Measurements from ENCODE around the gene KCTD21.
"Not testable (repeated sequence)": the region's sequence is repeated elsewhere in the genome, so short reads cannot be mapped to it uniquely, and the experiment has no call there.

Gene KCTD21, protein sequence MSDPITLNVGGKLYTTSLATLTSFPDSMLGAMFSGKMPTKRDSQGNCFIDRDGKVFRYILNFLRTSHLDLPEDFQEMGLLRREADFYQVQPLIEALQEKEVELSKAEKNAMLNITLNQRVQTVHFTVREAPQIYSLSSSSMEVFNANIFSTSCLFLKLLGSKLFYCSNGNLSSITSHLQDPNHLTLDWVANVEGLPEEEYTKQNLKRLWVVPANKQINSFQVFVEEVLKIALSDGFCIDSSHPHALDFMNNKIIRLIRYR

GRCh38 chr11:78188286-78189173 lies at the start of gene KCTD21, which contains the start of gene USP35:
Gene KCTD21 (minus strand): TSS chr11:78188626. CDS start chr11:78174554, 14,072 bp downstream.
Gene USP35 (plus strand): TSS chr11:78188919. CDS start chr11:78196246, 7,327 bp downstream.
- DNase-seq, result peak; percentile 80 to 85 (median 82)

- no peak for DNase-seq
Observed at GRCh38 chr11:78237293-78238046, 49.0 kb upstream of the KCTD21 start.

DNA sequence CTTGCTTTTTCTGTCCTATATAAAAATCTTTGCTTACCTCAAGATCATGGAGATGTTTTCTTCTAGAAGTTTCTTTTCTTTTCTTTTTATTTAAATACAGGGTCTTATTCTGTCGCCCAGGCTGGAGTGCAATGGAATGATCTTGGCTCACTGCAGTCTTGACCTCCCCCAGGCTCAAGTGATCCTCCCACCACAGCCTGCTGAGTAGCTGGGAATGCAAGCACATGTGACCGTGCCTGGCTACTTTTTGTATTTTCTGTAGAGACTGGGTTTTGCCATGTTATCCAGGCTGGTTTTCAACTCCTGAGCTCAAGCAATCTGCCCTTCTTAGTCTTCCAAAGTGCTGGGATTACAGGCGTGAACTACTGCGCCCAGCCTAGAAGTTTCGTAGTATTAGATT lies 45.6 kb upstream of the KCTD21 start:
- DNase-seq, result no peak

DNA sequence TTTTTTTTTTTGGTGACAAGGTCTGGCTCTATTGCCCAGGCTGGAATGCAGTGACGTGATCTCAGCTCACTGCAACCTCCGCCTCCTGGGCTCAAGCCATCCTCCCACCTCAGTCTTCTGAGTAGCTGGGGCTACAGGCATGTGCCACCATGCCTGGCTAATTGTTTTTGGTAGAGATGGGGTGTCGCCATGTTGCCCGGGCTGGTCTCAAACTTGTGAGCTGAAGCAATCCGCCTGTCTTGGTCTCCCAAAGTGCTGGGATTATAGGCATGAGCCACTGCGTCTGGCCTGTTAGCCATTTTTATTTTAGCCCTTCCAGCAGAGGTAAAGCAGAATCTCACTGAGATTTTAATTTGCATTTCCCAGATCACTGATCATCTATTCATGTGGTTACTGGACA lies 44.6 kb upstream of the KCTD21 start:
- DNase-seq, result not testable (repeated sequence)

GRCh38 chr11:78231962-78232501 lies 43.6 kb upstream of the KCTD21 start:
- DNase-seq, result no peak

DNA sequence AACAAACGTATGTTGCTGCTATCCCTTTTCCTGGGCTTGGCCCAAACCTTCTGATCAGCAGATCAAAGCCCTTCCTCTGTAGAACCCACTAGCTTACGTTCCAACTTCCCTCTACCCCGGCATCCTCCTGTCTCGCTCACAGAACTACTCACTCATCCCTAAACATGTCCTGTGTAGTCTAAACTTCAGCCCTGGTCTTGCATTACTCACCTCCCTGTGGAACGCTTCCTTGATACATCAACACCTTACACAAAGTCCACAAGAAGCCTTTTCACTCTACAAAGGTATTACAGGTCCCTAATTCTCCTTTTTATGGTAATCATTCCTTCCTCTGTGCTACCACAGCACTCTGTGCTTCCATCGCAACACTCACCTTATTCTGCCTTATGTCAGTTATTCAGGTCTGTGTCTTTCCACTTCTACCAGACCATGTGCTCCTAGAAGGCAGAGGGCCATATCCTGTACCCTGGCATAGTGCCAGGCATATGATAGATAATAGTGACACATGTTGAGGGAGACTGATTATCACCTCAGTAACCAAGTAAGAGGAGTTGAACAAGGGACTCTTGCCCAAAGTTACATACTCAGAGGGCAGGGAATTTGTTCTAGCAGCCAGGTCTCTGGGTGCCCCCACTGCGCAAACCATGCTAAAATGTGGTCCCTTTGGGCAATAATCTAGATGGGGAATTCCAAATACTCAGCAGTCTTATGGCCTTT lies 41.9 kb upstream of the KCTD21 start:
- no peak for DNase-seq

GRCh38 chr11:78229106-78229505 lies 40.7 kb upstream of the KCTD21 start:
- DNase-seq, result no peak

DNA sequence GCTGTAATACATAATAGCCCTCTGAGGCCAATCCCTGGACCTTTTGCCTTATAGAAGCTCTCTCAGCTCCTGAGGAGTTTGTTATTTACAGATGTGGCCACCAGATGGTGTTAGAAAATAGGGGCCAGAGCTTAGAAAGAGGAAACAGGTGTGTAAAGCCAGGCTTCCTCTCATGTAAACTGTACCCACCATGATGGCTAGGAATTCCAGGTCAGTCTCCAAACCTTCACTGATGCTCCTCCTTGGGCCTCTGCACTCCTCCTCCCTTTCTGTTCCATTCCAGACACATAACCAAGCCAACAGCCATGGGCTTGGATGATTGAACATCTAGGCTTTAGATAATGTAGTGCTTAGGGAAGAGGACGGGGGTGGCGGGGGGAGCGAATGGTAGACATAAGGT lies 40.0 kb upstream of the KCTD21 start:
- DNase-seq, result no peak

- DNase-seq, result no peak
Observed at GRCh38 chr11:78227921-78228320, 39.5 kb upstream of the KCTD21 start.

DNA sequence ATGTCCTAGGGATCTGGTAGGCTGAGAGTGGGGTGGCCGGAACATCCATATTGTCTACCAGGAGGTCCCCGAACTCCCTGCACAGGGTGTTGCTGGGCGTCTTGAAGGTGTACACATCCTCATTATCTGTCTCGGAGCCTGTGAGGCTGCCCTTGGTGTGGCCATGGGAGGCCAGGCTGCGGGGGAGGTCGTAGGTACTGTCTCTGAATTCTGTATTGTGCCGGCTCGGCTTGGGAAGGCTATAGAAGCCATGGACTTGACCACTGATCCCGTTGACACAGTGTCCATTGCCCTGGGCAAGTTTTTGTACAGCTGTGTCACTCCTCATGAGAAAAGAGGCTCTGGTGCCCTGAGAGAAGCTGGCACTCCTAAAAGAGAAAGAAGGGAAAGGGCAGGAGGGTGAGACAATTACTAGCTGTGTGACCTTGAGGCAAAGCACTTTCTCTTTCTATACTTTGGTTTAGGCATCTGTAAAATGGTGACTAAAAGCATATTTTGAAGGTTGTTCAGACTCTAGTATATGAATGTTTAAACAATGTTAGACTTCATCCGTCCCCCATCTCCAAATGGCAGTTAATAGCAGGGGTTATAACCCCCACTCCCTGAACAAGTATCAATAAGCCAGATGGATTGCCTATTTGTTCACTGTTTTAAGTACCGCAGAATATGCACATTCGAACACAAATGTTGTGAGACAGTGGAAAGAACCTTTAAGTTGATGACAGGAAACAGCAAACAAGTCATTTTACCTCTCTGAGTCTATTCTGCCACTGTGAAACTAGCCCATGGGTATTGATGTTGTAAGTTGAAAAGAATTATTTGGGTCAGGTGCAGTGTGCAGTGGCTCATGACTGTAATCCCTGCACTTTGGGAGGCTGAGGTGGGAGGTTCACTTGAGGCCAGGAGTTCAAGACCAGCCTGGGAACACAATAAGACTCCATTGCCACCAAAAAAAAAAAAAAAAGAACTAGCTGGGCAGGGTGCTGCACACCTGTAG lies 38.6 kb upstream of the KCTD21 start:
- DNase-seq, result no peak

- no peak for DNase-seq
Observed at GRCh38 chr11:78224906-78225420, 36.5 kb upstream of the KCTD21 start.

- no peak for DNase-seq
Observed at GRCh38 chr11:78224506-78224905, 36.1 kb upstream of the KCTD21 start.

DNA sequence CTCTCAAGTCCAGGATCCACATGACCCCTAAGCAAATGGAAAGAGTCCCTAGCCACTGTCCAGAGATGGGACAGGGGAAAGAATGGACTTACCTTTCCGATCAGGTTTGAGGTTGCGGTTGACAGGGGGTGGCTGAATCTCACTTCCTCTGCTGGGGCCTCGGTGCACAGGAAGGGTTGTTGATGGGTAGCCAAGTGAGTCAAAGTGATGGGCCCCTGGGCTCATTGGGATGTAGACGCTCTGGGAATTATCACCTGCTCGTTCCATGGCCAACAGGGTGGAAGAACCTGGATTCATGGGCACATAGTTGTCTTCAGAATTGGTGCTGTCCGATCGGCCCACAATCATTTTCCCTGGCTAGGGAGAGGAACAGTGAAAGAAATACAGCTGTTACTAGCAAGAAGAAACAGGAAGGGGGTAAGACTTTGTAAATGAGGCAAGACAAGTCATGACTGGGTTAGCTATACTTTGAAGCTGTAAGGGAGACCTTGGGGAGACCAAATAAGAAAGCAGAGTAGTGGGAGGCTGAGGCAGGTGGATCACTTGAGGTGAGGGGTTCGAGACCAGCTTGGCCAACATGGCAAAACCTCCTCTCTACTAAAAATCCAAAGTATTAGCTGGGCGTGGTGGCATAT lies 35.0 kb upstream of the KCTD21 start:
- no peak for DNase-seq

DNA sequence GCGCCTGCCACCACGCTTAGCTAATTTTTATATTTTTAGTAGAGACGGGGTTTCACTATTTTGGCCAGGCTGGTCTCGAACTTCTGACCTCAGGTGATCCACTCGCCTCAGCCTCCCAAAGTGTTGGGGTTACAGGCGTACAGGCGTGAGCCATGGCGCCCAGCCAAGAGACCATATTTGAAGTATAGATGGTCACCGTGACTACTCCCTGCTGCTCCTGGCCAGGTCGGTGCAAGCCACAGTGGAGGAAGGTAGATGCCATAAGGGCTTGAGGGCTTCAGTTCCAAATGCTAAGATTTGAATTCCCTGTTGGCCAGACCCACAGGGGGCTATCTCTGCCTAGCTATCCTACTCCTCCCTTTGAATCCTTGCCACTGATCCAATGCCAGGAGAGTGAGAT lies 34.3 kb upstream of the KCTD21 start:
- DNase-seq, result not testable (repeated sequence)

DNA sequence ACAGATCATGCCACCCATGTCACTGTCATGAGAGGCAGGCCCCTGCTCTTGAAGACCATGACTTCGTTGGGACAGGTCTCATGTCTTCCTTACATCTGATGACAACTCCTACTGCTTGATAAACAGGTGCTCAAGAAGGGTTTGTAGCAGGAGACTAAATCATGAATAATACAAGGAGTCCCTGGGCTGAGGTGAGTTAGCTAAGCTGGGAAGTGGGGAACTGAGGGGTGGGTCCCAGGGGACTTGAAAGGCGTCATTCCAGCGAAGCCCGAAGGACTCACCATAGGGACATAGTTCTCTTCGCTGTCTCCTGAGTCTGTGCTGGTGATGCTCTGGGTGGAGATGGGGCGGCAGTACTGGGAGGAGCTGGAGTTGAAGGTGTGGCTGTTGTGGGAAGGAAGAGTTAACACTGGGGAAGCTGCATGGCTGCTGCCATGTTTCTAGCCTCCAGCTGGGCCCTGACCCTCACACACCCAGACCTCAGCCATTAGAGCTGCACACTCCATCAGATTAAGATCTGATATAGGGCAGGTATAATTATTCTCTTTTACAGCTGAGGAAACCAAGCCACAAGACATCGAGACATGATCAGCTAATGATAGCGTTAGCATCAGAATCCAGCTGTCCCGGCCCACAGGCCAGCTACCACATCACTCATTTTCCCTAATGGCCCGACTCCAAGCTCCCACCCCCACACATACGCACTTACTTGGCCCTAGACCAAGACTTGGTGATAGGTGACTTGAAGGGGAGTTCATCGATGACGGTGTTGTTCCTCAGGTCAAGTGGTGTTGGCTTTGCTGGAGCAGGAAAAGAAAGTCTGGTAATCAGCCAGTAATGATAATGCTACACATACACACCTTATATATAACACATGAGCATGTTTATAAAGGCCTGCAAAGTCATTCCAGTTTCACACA lies 33.2 kb upstream of the KCTD21 start:
- no peak for DNase-seq

DNA sequence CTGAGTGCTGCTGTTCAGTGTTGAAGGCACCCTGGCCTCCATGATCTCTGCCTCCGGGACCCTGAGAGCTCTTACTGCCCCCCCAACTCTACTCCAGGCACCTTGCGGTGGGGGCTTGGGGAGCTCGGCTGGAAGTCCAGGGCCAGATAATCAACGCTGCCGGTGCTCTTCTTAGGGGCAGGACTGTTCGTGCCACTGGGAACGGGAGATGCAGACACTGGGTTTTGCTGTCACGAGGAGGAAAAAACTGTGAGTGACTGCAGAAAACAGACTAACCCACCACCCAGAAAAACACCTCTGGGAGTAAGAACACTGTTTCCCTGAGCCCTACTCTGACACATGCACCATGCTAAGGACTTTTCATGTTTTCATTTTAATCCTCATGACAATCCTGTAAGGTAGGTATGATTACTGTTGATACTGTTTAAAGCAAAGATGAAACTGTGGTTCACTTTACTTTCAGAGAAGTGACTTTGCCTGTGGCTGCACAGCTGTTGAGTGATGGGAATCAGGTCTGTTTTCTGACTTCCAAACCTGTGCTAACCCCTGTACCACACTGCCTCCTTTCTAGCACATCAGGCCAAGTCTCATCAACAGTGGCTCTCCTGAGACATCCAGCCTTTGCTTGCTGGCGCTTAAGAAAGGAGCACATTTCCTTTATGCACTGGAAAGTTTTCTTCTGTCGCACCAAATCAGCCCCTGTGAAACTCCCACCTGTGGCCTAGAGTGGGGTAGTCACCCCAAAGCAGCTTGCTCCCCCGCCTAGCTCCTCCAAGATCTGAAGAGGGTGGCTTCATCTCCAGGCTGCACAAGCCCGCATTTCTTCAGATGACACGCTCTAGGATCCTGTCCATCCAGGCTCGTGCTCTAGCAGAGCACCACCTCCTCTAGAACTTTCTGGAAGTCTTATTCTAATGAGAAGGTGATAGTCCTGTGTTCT lies 32.1 kb upstream of the KCTD21 start:
- no peak for DNase-seq

- DNase-seq, result no peak
Observed at GRCh38 chr11:78219493-78220217, 31.2 kb upstream of the KCTD21 start.
